Erythroblast (primary cell): ENCODE measurements around the gene AMBN.

Source experiments
- GATA1 ChIP-seq: IDR thresholded peaks from 2 replicates; pipeline ENCODE4 v1.6.1; 2011; ENCODE audit warnings: low read depth, mild to moderate bottlenecking, control low read depth, low read length, moderate library complexity
- POLR2A ChIP-seq: IDR thresholded peaks from 2 replicates; pipeline ENCODE4 v1.6.1; 2011; ENCODE audit warnings: mild to moderate bottlenecking, low read length

- TF ChIP-seq POLR2A (no peak), GATA1 (no peak)
Measured at GRCh38 chr4:70600305-70600704, 8.2 kb downstream of the AMBN start.
